Lower leg skin (tissue), 4 donors: Measurements from ENCODE around the gene XDH. TPM values are rescaled to one million over a fixed set of nuclear protein-coding genes. Genes with fewer than 3 reads are reported as not detected.
A peak's percentile ranks its signal among the peaks of the same experiment; 100 is the strongest.

Experiments
- DNase-seq, 2 donors: peaks; one replicate each; pipeline ENCODE4 v3.0.0-alpha.2; 2019; ENCODE audit warnings: low spot score in 2 of 2
- H3K4me3 ChIP-seq: fragments of 200-600 bp; sonication (generic); 2 replicates; pipeline ENCODE4 v1.5.1; 2017; ENCODE audit warnings: mild to moderate bottlenecking, low read depth; ENCODE audit not compliant: poor library complexity, severe bottlenecking
- POLR2A ChIP-seq, 2 donors: fragments of 450-650 bp; IDR thresholded peaks; one replicate each; pipeline ENCODE4 v1.6.1; 2016 to 2017; ENCODE audit warnings: antibody characterized with exemption in 2 of 2, mild to moderate bottlenecking in 1 of 2, moderate library complexity in 1 of 2
- WGBS, 2 donors: methylation state at CpG; one replicate each; pipeline ENCODE4 v1.1.5; 2018; 5-methylcytosine and 5-hydroxymethylcytosine counted together
- intact Hi-C: fragments of 100-400 bp; cut with DNase I; formaldehyde crosslinking; loops from one replicate; pipeline ENCODE4 v1.15.0; 2023; ENCODE audit warnings: low total_unique reads
- total RNA-seq, 4 donors: library from RNA; depleted of rRNA; stranded (reverse); fragments of >200 nt; gene quantifications; one replicate each; pipeline ENCODE4 v1.1.0, GENCODE V29; 2016
- TF ChIP-seq, protein P1 (sequence below), 3 donors: fragments of 450-650 bp; IDR thresholded peaks; one replicate each; pipeline ENCODE4 v1.5.1; 2016; ENCODE audit warnings: antibody characterized with exemption in 3 of 3, mild to moderate bottlenecking in 3 of 3, moderate library complexity in 2 of 3

XDH gene
- total RNA-seq, 4 donors from 2014 or later: 0.11 to 1.7 (median 0.75) TPM

GRCh38 chr2:31382452-31383120 is 32.0 kb downstream of the XDH start:
- intact Hi-C loops: no loop called here
- DNase-seq: peak; percentile 11 to 64
- no peak overlapping the region for H3K4me3 ChIP-seq
- TF ChIP-seq, protein P1, sequence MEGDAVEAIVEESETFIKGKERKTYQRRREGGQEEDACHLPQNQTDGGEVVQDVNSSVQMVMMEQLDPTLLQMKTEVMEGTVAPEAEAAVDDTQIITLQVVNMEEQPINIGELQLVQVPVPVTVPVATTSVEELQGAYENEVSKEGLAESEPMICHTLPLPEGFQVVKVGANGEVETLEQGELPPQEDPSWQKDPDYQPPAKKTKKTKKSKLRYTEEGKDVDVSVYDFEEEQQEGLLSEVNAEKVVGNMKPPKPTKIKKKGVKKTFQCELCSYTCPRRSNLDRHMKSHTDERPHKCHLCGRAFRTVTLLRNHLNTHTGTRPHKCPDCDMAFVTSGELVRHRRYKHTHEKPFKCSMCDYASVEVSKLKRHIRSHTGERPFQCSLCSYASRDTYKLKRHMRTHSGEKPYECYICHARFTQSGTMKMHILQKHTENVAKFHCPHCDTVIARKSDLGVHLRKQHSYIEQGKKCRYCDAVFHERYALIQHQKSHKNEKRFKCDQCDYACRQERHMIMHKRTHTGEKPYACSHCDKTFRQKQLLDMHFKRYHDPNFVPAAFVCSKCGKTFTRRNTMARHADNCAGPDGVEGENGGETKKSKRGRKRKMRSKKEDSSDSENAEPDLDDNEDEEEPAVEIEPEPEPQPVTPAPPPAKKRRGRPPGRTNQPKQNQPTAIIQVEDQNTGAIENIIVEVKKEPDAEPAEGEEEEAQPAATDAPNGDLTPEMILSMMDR (IDR thresholded peaks at IDR 0.05): no peak
- no peak for TF ChIP-seq POLR2A (IDR thresholded peaks at IDR 0.05)
- 82% methylated on average over 8 of the region's 8 CpGs for WGBS, 2 donors

- intact Hi-C loops: no loop called here
- WGBS, 2 donors: 82 to 86% methylated on average over 6 of the region's 6 CpGs
- H3K4me3 ChIP-seq: no peak overlapping the region
- peak; percentile 6 to 56 for DNase-seq
- TF ChIP-seq POLR2A (IDR thresholded peaks at IDR 0.05): no peak
- TF ChIP-seq, protein P1 (IDR thresholded peaks at IDR 0.05): no peak
Observed at GRCh38 chr2:31381601-31382000, 32.9 kb downstream of the XDH start.

- WGBS, 2 donors: 89 to 94% methylated on average over 3 of the region's 3 CpGs
- DNase-seq: no peak
- no peak for TF ChIP-seq POLR2A (IDR thresholded peaks at IDR 0.05)
- TF ChIP-seq, protein P1 (IDR thresholded peaks at IDR 0.05): no peak
- H3K4me3 ChIP-seq: no peak overlapping the region
- intact Hi-C loops: no loop called here
Observed at GRCh38 chr2:31380243-31380642, 34.3 kb downstream of the XDH start.

DNA sequence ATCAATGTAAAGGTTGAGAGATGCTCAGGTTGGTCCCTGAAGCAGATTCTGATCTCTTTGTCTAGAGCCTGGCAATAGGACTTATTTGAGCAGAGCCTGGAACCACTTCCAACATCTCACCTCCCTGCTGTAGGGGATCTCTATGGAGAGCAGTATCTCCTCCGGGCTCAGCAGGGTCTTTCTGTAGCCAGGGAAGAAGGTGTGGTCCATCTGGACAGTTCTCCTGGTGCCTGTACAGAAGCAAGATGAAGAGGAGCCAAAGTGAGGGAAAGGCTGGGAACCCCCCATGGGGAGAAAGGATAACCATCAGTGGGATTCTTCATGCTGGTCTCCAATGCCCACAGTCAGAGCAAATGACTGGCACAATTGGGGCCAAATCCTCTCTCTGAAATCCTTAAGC is 34.8 kb downstream of the XDH start:
- H3K4me3 ChIP-seq: no peak overlapping the region
- intact Hi-C loops: no loop called here
- WGBS, 2 donors: 95 to 100% methylated on average over 1 of the region's 1 CpG

GRCh38 chr2:31378791-31379501 is 35.6 kb downstream of the XDH start:
- no peak for TF ChIP-seq POLR2A (IDR thresholded peaks at IDR 0.05)
- no peak for DNase-seq
- H3K4me3 ChIP-seq: no peak overlapping the region
- 76 to 82% methylated on average over 6 of the region's 6 CpGs for WGBS, 2 donors
- intact Hi-C loops: no loop called here

More for the DNA sequence above, 34.8 kb downstream of the XDH start:
- no peak for TF ChIP-seq POLR2A (IDR thresholded peaks at IDR 0.05)
- TF ChIP-seq, protein P1 (IDR thresholded peaks at IDR 0.05): no peak
- no peak for DNase-seq

DNA sequence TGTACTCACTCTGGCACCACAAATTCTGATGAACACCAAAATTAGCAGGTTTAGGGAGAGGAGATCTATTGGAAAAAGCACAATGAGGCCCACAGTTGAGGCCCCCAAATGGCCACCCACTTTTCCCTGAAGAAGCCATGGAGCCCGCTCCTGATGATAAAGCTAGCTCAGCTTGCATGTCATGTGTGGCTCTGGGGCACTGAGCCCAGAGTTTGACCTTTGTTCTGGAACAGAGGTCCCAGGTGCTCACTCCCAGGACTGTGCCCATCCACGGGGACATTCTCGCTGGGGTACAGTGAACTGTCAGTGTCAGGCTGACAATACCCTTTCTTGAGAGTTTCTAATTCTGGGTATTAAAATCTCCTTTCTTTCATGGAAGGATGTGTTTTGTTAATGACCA is 36.2 kb downstream of the XDH start:
- DNase-seq: no peak
- TF ChIP-seq, protein P1 (IDR thresholded peaks at IDR 0.05): no peak
- TF ChIP-seq POLR2A (IDR thresholded peaks at IDR 0.05): no peak
- intact Hi-C loops: no loop called here
- WGBS, 2 donors: 88 to 92% methylated on average over 3 of the region's 3 CpGs
- H3K4me3 ChIP-seq: no peak overlapping the region
